HL-60 (cell line): ENCODE results near the gene CTPS2. TPM values are rescaled to one million over a fixed set of nuclear protein-coding genes. Genes with fewer than 3 reads are reported as not detected.

Source experiments
- microRNA-seq: library from miRNA; unstranded; fragments of <30 nt; microRNA quantifications from one replicate; pipeline ENCODE4, GENCODE V29; 2018

Gene CTPS2

Small RNA genes lying within 50 kb of the gene (microRNA-seq; reads per million reads assigned to microRNA genes)
- gene MIR548AM, result not detected
